Dendritic cell treated with granulocyte-macrophage colony-stimulating factor and Interleukin-4, amounts not matched to agents 40 ng/mL and 50 ng/mL, for 4 days (primary cell): Measurements from ENCODE around the gene MAP1LC3B2.

Source experiments
- H3K27ac Mint-ChIP-seq: one replicate; pipeline ENCODE4 v1.8.0; 2022; ENCODE audit warnings: mild to moderate bottlenecking, mixed read lengths
- H3K27me3 Mint-ChIP-seq: one replicate; pipeline ENCODE4 v1.8.0; 2022; ENCODE audit warnings: mild to moderate bottlenecking, mixed read lengths
- H3K36me3 Mint-ChIP-seq: one replicate; pipeline ENCODE4 v1.8.0; 2022; ENCODE audit warnings: low read depth, mixed read lengths
- H3K4me1 Mint-ChIP-seq: one replicate; pipeline ENCODE4 v1.8.0; 2022; ENCODE audit warnings: low read depth, mixed read lengths
- H3K4me3 Mint-ChIP-seq: one replicate; pipeline ENCODE4 v1.8.0; 2022; ENCODE audit warnings: mild to moderate bottlenecking, moderate library complexity, mixed read lengths
- H3K9me3 Mint-ChIP-seq: one replicate; pipeline ENCODE4 v1.8.0; 2022; ENCODE audit warnings: mixed read lengths
- intact Hi-C: fragments of 100-400 bp; cut with micrococcal nuclease; formaldehyde crosslinking; loops from one replicate; pipeline ENCODE4 v1.15.0; 2022

MAP1LC3B2 gene

GRCh38 chr12:116613256-116613655, 54.1 kb downstream of the MAP1LC3B2 start:
- Mint-ChIP-seq H3K4me1 (peaks cover 14% of the 10 kb centered on the region), H3K9me3 (no peaks in the 10 kb centered on the region), H3K36me3 (no peaks in the 10 kb centered on the region), H3K27ac (no peak overlapping the region), H3K4me3 (no peak overlapping the region), H3K27me3 (no peaks in the 10 kb centered on the region)
- intact Hi-C loops: no loop called here

- intact Hi-C loops: no loop called here
- H3K27me3 Mint-ChIP-seq: no peaks in the 10 kb centered on the region
- H3K4me1 Mint-ChIP-seq: peaks cover 18% of the 10 kb centered on the region
- no peak overlapping the region for H3K4me3 Mint-ChIP-seq
- no peaks in the 10 kb centered on the region for H3K36me3 Mint-ChIP-seq
- H3K27ac Mint-ChIP-seq: no peak overlapping the region
- H3K9me3 Mint-ChIP-seq: no peaks in the 10 kb centered on the region
Observed at GRCh38 chr12:116614194-116614915, 55.2 kb downstream of the MAP1LC3B2 start.

GRCh38 chr12:116615141-116615861, 56.1 kb downstream of the MAP1LC3B2 start:
- Mint-ChIP-seq H3K36me3 (no peaks in the 10 kb centered on the region), H3K27me3 (no peaks in the 10 kb centered on the region), H3K4me3 (no peak overlapping the region), H3K4me1 (peaks cover 23% of the 10 kb centered on the region), H3K9me3 (no peaks in the 10 kb centered on the region), H3K27ac (no peak overlapping the region)
- intact Hi-C loops: no loop called here

- Mint-ChIP-seq H3K27me3 (no peaks in the 10 kb centered on the region), H3K36me3 (no peaks in the 10 kb centered on the region), H3K4me3 (no peak overlapping the region), H3K9me3 (no peaks in the 10 kb centered on the region), H3K4me1 (peaks cover 9% of the 10 kb centered on the region), H3K27ac (no peak overlapping the region)
- intact Hi-C loops: no loop called here
Observed at GRCh38 chr12:116616536-116617248, 57.5 kb downstream of the MAP1LC3B2 start.

GRCh38 chr12:116619246-116619645, 60.1 kb downstream of the MAP1LC3B2 start:
- Mint-ChIP-seq H3K4me1 (peaks cover 9% of the 10 kb centered on the region), H3K9me3 (peaks cover 24% of the 10 kb centered on the region), H3K27me3 (no peaks in the 10 kb centered on the region), H3K27ac (no peak overlapping the region), H3K36me3 (no peaks in the 10 kb centered on the region), H3K4me3 (no peak overlapping the region)
- intact Hi-C loops: no loop called here

GRCh38 chr12:116620124-116620491, 60.9 kb downstream of the MAP1LC3B2 start:
- intact Hi-C loops: no loop called here
- no peaks in the 10 kb centered on the region for H3K27me3 Mint-ChIP-seq
- no peaks in the 10 kb centered on the region for H3K36me3 Mint-ChIP-seq
- no peak overlapping the region for H3K27ac Mint-ChIP-seq
- peaks cover 9% of the 10 kb centered on the region for H3K4me1 Mint-ChIP-seq
- H3K9me3 Mint-ChIP-seq: peaks cover 24% of the 10 kb centered on the region
- no peak overlapping the region for H3K4me3 Mint-ChIP-seq

- H3K4me1 Mint-ChIP-seq: peaks cover 9% of the 10 kb centered on the region
- H3K27me3 Mint-ChIP-seq: no peaks in the 10 kb centered on the region
- no peak overlapping the region for H3K27ac Mint-ChIP-seq
- peaks cover 24% of the 10 kb centered on the region for H3K9me3 Mint-ChIP-seq
- no peaks in the 10 kb centered on the region for H3K36me3 Mint-ChIP-seq
- intact Hi-C loops: no loop called here
- no peak overlapping the region for H3K4me3 Mint-ChIP-seq
Observed at GRCh38 chr12:116620492-116621191, 61.5 kb downstream of the MAP1LC3B2 start.

- H3K27ac Mint-ChIP-seq: no peak overlapping the region
- no peaks in the 10 kb centered on the region for H3K36me3 Mint-ChIP-seq
- H3K4me3 Mint-ChIP-seq: no peak overlapping the region
- H3K9me3 Mint-ChIP-seq: peaks cover 24% of the 10 kb centered on the region
- intact Hi-C loops: no loop called here
- H3K4me1 Mint-ChIP-seq: peaks cover 9% of the 10 kb centered on the region
- H3K27me3 Mint-ChIP-seq: no peaks in the 10 kb centered on the region
Observed at GRCh38 chr12:116621194-116621593, 62.0 kb downstream of the MAP1LC3B2 start.

- Mint-ChIP-seq H3K27ac (no peak overlapping the region), H3K4me1 (peaks cover 16% of the 10 kb centered on the region), H3K9me3 (peaks cover 24% of the 10 kb centered on the region), H3K4me3 (no peak overlapping the region), H3K36me3 (no peaks in the 10 kb centered on the region), H3K27me3 (no peaks in the 10 kb centered on the region)
- intact Hi-C loops: no loop called here
Observed at GRCh38 chr12:116624516-116624915, 65.3 kb downstream of the MAP1LC3B2 start.

- H3K27ac Mint-ChIP-seq: no peak overlapping the region
- H3K36me3 Mint-ChIP-seq: no peaks in the 10 kb centered on the region
- H3K27me3 Mint-ChIP-seq: no peaks in the 10 kb centered on the region
- H3K4me1 Mint-ChIP-seq: peaks cover 12% of the 10 kb centered on the region
- peaks cover 24% of the 10 kb centered on the region for H3K9me3 Mint-ChIP-seq
- no peak overlapping the region for H3K4me3 Mint-ChIP-seq
- intact Hi-C loops: no loop called here
Observed at GRCh38 chr12:116626153-116626552, 67.0 kb downstream of the MAP1LC3B2 start.
